NCI-H187 (cell line): ENCODE data around the gene NFATC2.

Source experiments
- DNase-seq, 2 experiments: peaks; one replicate each; lab custom pipeline; 2025; lab: John Stamatoyannopoulos, UW

NFATC2 gene

GRCh38 chr20:51536116-51537069 is 6.1 kb downstream of the NFATC2 start:
- peak; percentile 47 for DNase-seq

- DNase-seq, result no peak
Measured at GRCh38 chr20:51535674-51536073, 6.8 kb downstream of the NFATC2 start.

- no peak for DNase-seq
Measured at GRCh38 chr20:51535075-51535386, 7.5 kb downstream of the NFATC2 start.

GRCh38 chr20:51533291-51534172 is 9.0 kb downstream of the NFATC2 start:
- DNase-seq, result no peak

GRCh38 chr20:51532577-51533191 is 9.8 kb downstream of the NFATC2 start:
- DNase-seq, result no peak

GRCh38 chr20:51531712-51532456 is 10.6 kb downstream of the NFATC2 start:
- no peak for DNase-seq

GRCh38 chr20:51531141-51531710 is 11.3 kb downstream of the NFATC2 start:
- no peak for DNase-seq

GRCh38 chr20:51529758-51530157 is 12.8 kb downstream of the NFATC2 start:
- DNase-seq, result no peak

- DNase-seq, result no peak
Measured at GRCh38 chr20:51529081-51529681, 13.3 kb downstream of the NFATC2 start.

GRCh38 chr20:51528263-51529027 is 14.1 kb downstream of the NFATC2 start:
- no peak for DNase-seq

GRCh38 chr20:51526754-51527153 is 15.8 kb downstream of the NFATC2 start:
- no peak for DNase-seq

- DNase-seq, result no peak
Measured at GRCh38 chr20:51526106-51526470, 16.4 kb downstream of the NFATC2 start.

- no peak for DNase-seq
Measured at GRCh38 chr20:51525241-51526105, 17.0 kb downstream of the NFATC2 start.

- no peak for DNase-seq
Measured at GRCh38 chr20:51523276-51524013, 19.1 kb downstream of the NFATC2 start.

GRCh38 chr20:51522207-51522606 is 20.3 kb downstream of the NFATC2 start:
- DNase-seq, result no peak

GRCh38 chr20:51517839-51518238 is 24.7 kb downstream of the NFATC2 start:
- DNase-seq, result no peak

- DNase-seq, result no peak
Measured at GRCh38 chr20:51516855-51517254, 25.7 kb downstream of the NFATC2 start.

- no peak for DNase-seq
Measured at GRCh38 chr20:51514836-51515235, 27.7 kb downstream of the NFATC2 start.

GRCh38 chr20:51514249-51514648 is 28.3 kb downstream of the NFATC2 start:
- DNase-seq, result no peak
